Activated naive CD8-positive, alpha-beta T cell treated with anti-CD3 and anti-CD28 coated beads, Interleukin-2, amount 50 U/mL, for 16 hours (primary cell): Measurements from ENCODE around the gene ATP2B3.

Experiments used
- DNase-seq: peaks from one replicate; pipeline ENCODE4 v3.0.0-alpha.2; 2020; ENCODE audit warnings: low read depth, low spot score

Gene ATP2B3

DNA sequence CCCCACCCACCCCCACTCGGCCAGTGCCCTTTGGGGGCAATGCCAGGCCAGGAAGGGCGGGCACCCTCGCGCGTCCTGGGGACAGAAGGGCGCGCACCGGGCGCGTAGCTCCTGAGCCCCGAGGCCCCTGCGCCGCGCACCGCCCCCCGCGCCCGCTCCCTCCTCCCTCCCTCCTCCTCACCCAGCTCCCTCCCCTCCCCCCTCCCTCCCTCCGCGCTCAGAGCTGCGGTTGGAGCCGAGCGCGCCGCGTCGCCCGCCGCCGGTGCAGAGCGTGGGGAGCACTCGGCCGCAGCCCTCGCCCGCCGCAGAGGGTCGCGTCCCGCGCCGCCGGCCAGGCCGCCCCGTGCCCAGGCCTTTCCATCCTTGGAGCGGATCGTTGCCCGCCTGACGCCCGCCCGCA is at the start of gene ATP2B3:
Gene ATP2B3 (plus strand): TSS at position 220 of the 400 bp plus-strand sequence. CDS start 18,606 bp downstream, outside the sequence.
- no peak for DNase-seq

- no peak for DNase-seq
Observed at GRCh38 chrX:153468008-153468580, 49.3 kb upstream of the ATP2B3 start.

GRCh38 chrX:153469811-153470410 is 47.5 kb upstream of the ATP2B3 start:
- peak; percentile 4 for DNase-seq

DNA sequence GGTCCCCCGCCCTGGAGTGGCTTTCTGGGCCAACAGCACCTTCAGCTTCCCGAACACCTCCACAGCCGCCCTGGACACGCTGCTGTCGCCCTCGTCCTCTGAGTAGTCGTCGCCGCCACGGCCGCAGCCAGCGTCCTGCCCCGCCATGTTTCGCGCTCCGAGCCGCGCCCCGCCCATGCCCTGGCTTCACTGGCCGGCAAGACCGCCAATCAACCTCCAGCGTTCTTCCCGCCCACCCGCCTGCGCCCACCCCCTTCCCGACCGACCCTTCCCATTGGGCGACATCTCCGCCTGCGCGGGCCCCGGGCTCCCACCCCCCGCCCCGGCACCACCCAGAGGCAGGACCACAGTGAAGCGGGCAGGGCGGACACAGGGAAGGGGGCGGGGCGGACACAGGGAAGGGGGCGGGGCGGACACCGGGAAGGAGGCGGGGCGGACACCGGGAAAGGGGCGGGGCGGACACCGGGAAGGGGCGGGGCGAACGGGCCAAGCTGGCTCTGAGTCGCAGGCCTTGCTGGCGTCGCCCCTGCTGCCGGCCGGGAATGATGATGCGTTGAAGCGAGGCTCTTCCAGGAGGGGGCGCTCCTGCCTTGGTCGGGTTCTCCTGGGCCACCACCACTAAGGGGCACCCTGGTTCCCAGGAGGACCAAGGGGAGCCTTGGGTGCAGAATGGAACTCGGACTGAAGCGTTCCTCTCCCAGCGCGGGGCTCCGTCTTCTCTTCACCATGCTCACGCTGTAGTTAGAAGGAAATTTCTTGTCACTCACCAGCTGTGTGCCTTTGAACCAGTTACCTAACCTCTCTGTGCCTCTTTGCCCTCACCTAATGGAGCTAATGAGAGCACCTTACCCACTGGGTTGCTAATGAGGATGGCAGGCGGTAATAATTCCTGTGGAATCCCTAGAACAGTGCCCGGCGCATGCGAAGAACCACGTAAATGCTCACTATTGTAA is 46.8 kb upstream of the ATP2B3 start, which contains the start of gene HAUS7:
Gene HAUS7 (minus strand): TSS at position 166 of the 953 bp plus-strand sequence. CDS start 19 bp downstream, at position 147.
- peak; percentile 72 for DNase-seq

- DNase-seq, result no peak
Observed at GRCh38 chrX:153471663-153472280, 45.7 kb upstream of the ATP2B3 start.

GRCh38 chrX:153473126-153473525 is 44.3 kb upstream of the ATP2B3 start:
- no peak for DNase-seq

GRCh38 chrX:153474266-153474665 is 43.2 kb upstream of the ATP2B3 start:
- no peak for DNase-seq

DNA sequence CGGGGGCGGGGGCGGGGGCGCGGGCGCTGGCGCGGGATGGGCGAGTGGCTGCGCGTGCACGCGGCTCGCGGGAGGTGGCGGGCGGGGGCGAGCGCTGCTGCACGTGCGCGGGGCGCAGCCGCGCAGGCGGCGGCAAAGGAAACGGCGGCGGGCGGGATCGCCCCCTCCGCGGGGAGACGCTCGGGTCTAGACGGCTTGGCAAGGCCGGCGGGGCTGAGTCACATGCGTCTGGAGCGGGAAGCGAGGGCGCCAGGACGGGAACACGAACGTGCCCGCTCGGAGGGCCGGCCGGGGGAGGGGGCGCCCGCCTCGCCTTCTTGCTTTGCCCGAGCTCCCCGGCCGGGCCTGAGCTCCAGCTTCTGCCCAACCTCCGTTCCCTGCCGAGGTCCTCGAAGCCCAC is 42.7 kb upstream of the ATP2B3 start:
- no peak for DNase-seq

- DNase-seq, result no peak
Observed at GRCh38 chrX:153475271-153475670, 42.2 kb upstream of the ATP2B3 start.

DNA sequence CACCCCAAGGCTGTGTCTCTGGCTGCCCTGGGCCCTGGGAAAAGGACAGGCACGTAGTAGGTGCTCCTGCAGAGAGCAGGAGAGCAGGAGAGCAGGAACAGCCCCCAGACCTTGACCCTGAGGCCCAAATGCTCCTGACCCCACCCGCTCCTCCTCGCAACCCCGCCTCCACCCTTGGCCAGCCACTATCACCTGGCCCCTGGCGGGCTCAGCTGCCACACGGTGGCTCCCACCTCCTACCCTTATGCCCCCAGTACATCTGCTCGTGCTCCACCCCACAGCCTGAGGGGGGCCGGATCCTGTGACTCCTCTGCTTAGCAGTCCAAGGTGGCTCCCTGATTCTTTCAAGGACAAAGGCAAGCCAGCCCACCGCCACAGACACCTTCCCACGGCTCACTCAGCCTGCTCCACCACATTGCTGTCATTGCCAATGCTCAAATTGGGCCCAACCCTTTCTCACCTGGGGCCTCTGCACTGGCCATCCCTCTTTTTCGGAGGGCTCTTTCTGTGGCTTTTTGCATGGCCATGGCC is 41.6 kb upstream of the ATP2B3 start:
- no peak for DNase-seq

DNA sequence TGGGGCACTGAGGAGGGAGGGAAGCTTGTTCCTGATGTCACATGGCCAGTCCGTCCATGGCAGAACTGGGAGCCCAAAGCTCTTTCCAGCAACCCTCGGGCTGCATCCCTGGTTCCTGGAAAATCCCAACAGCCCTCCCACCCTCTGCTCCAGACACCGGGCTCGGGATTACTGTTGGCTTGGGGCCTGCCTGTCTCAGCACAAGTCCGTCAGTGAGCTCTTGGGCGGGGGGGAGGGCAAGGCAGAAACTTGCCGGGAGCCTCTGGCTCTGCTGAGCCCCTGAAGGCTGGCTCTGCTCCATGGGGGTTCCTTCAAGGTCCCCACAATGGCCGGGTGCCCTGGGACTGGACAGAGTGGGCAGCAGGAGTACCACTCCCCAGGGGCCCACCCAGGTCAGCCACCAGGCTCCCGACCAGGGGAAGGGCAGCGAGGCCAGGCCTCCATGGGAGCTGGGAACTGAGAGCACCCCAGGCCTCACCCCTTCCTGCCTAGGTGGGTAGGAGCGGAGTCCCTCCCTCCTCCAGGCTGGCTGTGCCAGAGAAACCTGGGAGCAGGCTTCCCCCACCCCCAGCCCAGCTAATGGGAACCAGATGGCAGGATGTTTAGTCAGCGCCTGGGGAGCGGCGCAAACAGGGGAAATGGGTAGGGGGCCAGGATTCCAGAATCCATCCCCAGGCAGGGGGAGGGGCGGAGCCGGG is 40.6 kb upstream of the ATP2B3 start:
- DNase-seq, result no peak

DNA sequence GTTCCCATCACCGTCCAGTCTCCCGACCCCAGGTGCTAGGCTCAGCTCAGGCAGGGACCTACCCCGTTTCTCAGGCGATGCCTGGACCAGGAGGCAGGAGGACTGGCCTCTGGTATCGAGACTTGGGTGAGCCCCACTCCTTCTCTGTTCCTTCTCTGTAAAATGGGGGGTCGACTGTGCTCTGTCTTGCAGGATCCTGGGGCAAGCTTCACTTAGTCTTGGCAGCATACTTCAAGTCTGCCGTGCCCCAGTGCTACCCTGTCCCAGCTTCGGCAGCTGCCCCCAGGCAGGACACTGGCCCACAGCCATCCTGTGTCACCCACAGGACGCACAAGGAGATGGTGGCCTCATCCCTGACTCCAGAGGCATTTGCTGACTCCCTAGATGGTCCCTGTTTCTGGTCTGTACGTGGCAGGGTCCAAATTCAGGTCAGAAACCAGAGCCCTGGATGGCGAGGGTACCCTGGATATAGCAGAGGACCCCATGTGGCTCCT is 40.0 kb upstream of the ATP2B3 start:
- no peak for DNase-seq

DNA sequence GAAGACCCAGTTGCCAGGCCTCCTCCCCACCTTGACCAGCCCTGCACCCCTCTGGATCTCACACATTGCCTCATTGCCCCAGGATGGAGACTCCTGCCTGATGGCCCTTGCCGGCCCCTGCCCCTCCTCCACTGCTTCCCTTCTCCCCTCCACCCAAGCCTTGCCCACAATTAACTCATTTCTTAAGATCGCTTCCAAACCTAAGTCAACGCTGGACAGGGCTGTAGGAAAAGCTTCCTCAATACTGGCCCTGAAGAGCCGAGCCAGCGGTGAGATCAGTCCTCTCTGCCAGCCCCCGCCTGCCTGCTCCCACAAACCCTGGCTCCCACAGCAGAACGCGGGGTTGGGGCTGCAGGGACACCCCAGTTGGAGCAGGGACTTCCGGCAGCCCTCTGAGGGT is 39.5 kb upstream of the ATP2B3 start:
- no peak for DNase-seq

GRCh38 chrX:153478746-153479145 is 38.7 kb upstream of the ATP2B3 start:
- no peak for DNase-seq

- no peak for DNase-seq
Observed at GRCh38 chrX:153481043-153481442, 36.4 kb upstream of the ATP2B3 start.

DNA sequence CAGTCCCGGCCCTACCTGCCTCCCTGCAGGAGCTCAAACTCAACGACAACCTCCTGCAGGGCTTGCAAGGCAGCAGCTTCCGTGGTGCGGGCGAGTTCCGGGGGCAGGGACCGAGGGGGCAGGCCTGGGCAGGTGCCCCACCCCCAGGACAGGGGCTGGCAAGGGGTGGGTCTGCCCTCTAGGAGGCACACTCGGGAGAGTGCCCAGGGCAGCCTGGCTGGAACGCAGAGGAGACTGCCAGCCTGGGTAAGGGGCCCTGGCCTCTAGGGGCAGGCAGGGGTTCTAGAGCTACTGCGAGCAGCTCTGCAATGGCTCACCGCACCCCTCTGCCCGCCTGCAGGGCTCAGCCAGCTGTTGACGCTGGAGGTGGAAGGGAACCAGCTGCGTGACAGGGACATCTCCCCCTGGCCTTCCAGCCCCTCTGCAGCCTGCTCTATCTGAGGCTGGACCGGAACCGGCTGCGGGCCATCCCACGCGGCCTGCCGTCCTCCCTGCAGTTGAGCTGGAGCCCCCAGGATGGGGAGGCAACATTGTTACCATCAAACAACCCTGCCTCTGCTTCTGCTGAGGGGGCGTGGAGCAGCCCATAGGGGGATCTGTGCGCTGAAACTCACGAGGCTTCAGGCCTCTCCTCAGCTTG is 34.9 kb upstream of the ATP2B3 start:
- DNase-seq, result no peak

DNA sequence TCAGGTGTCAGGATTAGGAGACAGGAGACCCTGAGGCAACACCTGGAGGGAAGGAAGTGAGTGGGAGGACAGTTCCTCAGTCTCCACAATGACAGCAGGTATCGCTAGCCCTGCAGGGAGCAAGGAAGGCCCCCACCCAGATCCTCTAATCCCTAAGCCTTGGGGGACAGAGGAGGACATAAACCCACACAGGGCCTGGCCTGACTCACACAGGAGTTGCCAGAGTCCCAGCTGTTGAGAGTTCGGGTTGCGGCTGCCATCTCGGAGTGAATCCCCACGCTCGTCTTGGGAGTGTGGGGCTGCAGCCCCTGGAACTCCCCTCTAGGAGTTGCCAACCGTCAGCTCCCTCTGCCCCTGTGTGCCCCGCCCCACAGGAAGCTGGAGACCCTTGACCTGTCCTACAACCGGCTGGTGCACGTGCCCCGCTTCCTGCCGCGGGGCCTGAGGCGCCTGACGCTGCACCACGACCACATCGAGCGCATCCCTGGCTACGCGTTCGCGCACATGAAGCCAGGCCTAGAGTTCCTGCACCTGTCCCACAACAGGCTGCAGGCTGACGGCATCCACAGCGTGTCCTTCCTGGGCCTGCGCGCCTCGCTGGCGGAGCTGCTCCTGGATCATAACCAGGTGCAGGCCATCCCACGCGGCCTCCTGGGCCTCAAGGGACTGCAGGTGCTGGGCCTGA is 31.9 kb upstream of the ATP2B3 start:
- DNase-seq, result no peak

GRCh38 chrX:153486171-153486570 is 31.3 kb upstream of the ATP2B3 start:
- no peak for DNase-seq

- no peak for DNase-seq
Observed at GRCh38 chrX:153487590-153488071, 29.8 kb upstream of the ATP2B3 start.
